Ishikawa (cell line): Measurements from ENCODE around the gene AGAP6.
"Not testable (repeated sequence)": the region's sequence is repeated elsewhere in the genome, so short reads cannot be mapped to it uniquely, and the experiment has no call there.

Experiments
- CEBPB ChIP-seq: IDR thresholded peaks from 2 replicates; pipeline ENCODE4 v1.6.1; 2012
- CREB1 ChIP-seq: IDR thresholded peaks from 2 replicates; pipeline ENCODE4 v1.6.1; 2012; ENCODE audit warnings: low read depth
- EGR1 ChIP-seq: IDR thresholded peaks from 2 replicates; pipeline ENCODE4 v1.6.1; 2012
- EP300 ChIP-seq: IDR thresholded peaks from 2 replicates; pipeline ENCODE4 v1.6.1; 2012; ENCODE audit warnings: borderline replicate concordance
- FOXM1 ChIP-seq: IDR thresholded peaks from 2 replicates; pipeline ENCODE4 v1.6.1; 2012; ENCODE audit warnings: low read depth, borderline replicate concordance
- MAX ChIP-seq: IDR thresholded peaks from 2 replicates; pipeline ENCODE4 v1.6.1; 2012
- NFIC ChIP-seq: IDR thresholded peaks from 2 replicates; pipeline ENCODE4 v1.6.1; 2012
- RAD21 ChIP-seq: IDR thresholded peaks from 2 replicates; pipeline ENCODE4 v1.6.1; 2012; ENCODE audit warnings: low read depth
- REST ChIP-seq: IDR thresholded peaks from 2 replicates; pipeline ENCODE4 v1.6.1; 2012; ENCODE audit warnings: low read depth, mild to moderate bottlenecking
- TAF1 ChIP-seq: IDR thresholded peaks from 2 replicates; pipeline ENCODE4 v1.6.1; 2012; ENCODE audit warnings: low read depth, mild to moderate bottlenecking
- TCF12 ChIP-seq: IDR thresholded peaks from 2 replicates; pipeline ENCODE4 v1.6.1; 2012; ENCODE audit warnings: low read depth
- TEAD4 ChIP-seq: IDR thresholded peaks from 2 replicates; pipeline ENCODE4 v1.6.1; 2012
- USF1 ChIP-seq: IDR thresholded peaks from 2 replicates; pipeline ENCODE4 v1.6.1; 2012
- YY1 ChIP-seq: IDR thresholded peaks from 2 replicates; pipeline ENCODE4 v1.6.1; 2012; ENCODE audit warnings: low read depth
- ZBTB7A ChIP-seq: IDR thresholded peaks from 2 replicates; pipeline ENCODE4 v1.6.1; 2012; ENCODE audit warnings: low read depth

AGAP6 gene

GRCh38 chr10:49988376-49988775 lies at the start of gene AGAP6:
TSS of gene AGAP6 (plus strand) at chr10:49988406. CDS start at chr10:49988716, 310 bp downstream.
- not testable (repeated sequence) for TF ChIP-seq TCF12, NFIC, FOXM1

- 0 out of 2 replicates have a peak, but pooled peaks have one; percentile 15 for TF ChIP-seq EP300
- peak; percentile 90 for TF ChIP-seq TAF1
- peak; percentile 62; the same call in 1 of the 2 replicates for TF ChIP-seq YY1
- TF ChIP-seq MAX: peak; percentile 81
- TF ChIP-seq TEAD4: peak; percentile 73
- TF ChIP-seq NFIC: peak; percentile 47; the same call in 1 of the 2 replicates
These were observed 46.5 kb upstream of the AGAP6 start, which contains the start of the genes PARG and TIMM23B for GRCh38 chr10:49941447-49942338. TSS of gene PARG (minus strand) at chr10:49942027. CDS start at chr10:49941725, 302 bp downstream. TSS of gene TIMM23B (plus strand) at chr10:49942053. CDS start at chr10:49942195, 142 bp downstream.

- peak; percentile 26; the same call in 1 of the 2 replicates for TF ChIP-seq NFIC
These were observed 31.1 kb downstream of the AGAP6 start for GRCh38 chr10:50019279-50019678.

- no peak for TF ChIP-seq CEBPB
- TF ChIP-seq ZBTB7A: no peak
- TF ChIP-seq USF1: no peak
- no peak for TF ChIP-seq TEAD4
- TF ChIP-seq TCF12: no peak
- TF ChIP-seq REST: no peak
- no peak for TF ChIP-seq EP300
- TF ChIP-seq YY1: no peak
- TF ChIP-seq RAD21: no peak
- TF ChIP-seq MAX: no peak
These were observed 33.4 kb downstream of the AGAP6 start for GRCh38 chr10:50021646-50022045.

GRCh38 chr10:50025627-50026026 lies 37.4 kb downstream of the AGAP6 start:
- no peak for TF ChIP-seq CEBPB
- no peak for TF ChIP-seq TAF1
- TF ChIP-seq TEAD4: no peak
- no peak for TF ChIP-seq TCF12
- no peak for TF ChIP-seq REST
- TF ChIP-seq CREB1: no peak
- TF ChIP-seq EGR1: no peak
- no peak for TF ChIP-seq MAX
- no peak for TF ChIP-seq FOXM1
- TF ChIP-seq EP300: no peak
- TF ChIP-seq ZBTB7A: no peak
- no peak for TF ChIP-seq NFIC
- no peak for TF ChIP-seq RAD21
- no peak for TF ChIP-seq YY1
- TF ChIP-seq USF1: no peak

- TF ChIP-seq CREB1 (no peak), YY1 (no peak), NFIC (no peak), TAF1 (no peak)
These were observed 39.0 kb downstream of the AGAP6 start for GRCh38 chr10:50027195-50027594.
